ENCODE results near the gene SLC25A3.

DNA sequence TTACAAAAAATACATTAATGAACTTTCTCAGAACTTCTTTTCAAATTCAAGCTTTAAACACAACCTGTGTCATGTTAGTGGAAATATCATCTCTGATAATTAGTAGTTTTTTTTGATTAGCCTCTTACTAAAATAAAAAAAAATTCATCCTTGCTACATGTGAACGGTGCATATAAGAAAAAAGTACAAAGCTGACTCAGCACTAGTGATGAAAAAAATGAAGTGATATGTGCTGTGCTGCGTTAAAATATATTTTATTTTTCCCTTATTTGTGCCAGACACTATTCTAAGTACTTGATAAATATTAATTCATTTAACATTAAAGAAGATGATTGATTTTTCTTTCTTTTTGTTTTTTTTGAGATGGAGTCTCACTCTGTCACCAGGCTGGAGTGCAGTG is 43.6 kb downstream of the SLC25A3 start:
- TF ChIP-seq CTCF (IDR thresholded peaks at IDR 0.05) = no peak
- TF ChIP-seq EP300 (IDR thresholded peaks at IDR 0.05) = no peak

Data from tibial nerve (tissue), 4 donors.